ENCODE measurements around the gene DYNLT5.
"Not testable (repeated sequence)": the region's sequence is repeated elsewhere in the genome, so short reads cannot be mapped to it uniquely, and the experiment has no call there.

Gene DYNLT5, protein sequence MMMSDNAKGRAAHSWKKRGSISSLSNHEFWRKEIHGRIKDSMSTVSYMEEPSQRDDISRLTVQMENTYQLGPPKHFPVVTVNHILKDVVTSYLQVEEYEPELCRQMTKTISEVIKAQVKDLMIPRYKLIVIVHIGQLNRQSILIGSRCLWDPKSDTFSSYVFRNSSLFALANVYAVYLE

DNA sequence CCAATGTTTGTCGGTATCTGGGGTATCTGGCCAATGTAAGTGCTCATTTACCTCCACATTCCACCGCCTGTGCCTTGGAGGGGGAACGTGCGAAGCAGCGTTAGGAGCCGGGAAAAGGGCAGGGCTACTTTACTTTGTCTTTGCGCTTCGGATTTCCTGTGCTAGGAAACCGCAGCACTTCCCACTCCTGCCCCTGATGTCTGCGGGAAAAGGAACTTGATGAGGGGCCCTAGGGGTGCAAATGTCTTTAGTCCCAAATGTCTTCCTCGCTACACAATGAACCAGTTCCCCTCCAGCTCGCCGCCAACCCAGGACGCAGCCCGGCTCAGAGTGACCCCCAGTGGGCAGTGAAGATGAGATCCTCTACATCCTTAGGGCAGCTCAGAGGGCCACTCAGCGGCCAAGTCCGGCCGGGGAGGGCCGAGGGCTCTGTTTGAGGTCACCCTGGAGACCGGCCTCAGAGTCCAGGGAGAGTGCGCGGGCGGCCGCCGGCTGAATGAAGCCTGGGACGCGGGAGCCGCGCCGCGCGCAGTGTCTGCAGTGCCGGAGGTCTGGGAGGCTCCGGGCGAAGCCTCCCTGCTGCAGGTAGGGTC lies at the start of gene DYNLT5:
Gene DYNLT5, plus strand, starts transcription at position 460 of the 593 bp plus-strand sequence. CDS start 2,200 bp downstream, outside the sequence.
- no peak for DNase-seq (ENCODE audit: low spot score)

GRCh38 chr1:66704177-66704875 lies 47.9 kb upstream of the DYNLT5 start:
- no peak for DNase-seq (ENCODE audit: low spot score)

DNA sequence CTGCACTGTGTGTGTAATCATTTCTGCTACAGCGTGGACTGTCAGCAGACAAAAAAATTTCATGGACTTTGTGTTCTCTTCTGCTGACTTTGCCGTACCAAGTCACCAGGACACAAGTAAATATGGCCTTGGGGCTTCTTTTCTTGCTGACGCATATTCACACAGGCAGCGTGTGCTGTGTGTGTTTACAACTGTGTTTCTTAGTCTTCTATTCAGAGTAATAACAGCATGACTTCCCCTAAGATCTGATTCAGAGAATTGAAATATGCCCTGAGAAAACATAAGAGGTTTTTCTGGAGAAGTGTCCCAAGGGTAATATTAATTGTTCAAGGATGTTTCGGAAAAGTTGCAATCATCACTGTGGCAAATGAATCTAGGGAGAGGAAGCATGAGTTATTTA lies 47.1 kb upstream of the DYNLT5 start:
- DNase-seq (ENCODE audit: low spot score) = no peak

GRCh38 chr1:66711420-66711819 lies 40.8 kb upstream of the DYNLT5 start:
- DNase-seq (ENCODE audit: low spot score) = no peak

- no peak for DNase-seq (ENCODE audit: low spot score)
Observed at GRCh38 chr1:66712839-66713238, 39.4 kb upstream of the DYNLT5 start.

DNA sequence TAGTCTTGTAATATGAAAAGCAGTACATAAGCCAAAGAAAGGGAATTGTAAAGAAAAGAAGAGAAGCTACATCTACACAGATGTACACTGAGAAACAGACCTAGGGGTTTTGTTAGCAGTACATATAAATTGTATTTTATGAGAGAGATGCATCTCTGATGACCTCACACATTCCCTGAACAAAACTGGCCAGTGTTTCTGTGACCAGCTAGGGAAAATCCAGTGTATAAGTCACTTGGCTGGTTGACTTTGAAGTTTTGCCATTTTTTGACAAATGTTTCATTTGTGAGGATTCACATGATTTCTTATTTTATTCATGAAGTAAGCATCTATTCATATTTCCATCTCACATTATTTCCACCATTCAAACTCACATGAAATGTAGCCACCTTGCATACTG lies 28.3 kb upstream of the DYNLT5 start:
- no peak for DNase-seq (ENCODE audit: low spot score)

DNA sequence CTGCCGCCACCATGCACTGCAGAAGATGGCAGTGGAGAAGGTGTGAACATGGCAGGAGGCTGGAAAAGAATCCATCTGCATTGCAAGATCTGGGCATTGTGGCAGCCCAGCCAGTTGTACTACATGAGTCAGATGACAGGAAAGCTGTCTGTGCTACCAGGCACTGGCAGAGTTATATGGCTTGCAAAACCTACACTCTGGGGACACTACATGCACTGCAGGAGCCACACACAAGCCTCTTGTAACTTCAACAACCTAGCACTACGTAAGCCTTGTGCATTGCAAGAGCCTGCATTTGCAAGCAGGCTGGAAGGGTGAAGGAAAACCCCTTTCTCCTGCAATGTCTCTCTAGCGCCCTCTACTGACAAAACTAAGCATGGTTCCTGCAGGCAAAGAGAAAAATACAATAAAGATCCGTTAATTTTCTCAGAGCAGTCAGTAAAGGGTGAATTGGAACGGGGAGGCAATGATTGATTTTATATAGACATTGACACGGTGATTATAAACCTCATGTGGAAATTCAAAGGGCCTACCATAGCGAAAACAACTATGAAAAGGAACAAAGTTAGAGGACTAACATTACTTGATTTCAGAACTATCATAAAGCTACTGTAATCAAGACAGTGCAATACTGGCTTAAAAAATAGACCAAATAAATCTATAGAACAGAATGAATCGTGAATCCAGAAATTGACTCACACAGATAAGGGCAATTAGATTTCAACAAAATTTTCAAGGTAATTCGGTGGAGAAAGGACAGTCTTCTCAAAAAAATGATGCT lies 26.2 kb upstream of the DYNLT5 start:
- peak; percentile 68 for DNase-seq (ENCODE audit: low spot score)

DNA sequence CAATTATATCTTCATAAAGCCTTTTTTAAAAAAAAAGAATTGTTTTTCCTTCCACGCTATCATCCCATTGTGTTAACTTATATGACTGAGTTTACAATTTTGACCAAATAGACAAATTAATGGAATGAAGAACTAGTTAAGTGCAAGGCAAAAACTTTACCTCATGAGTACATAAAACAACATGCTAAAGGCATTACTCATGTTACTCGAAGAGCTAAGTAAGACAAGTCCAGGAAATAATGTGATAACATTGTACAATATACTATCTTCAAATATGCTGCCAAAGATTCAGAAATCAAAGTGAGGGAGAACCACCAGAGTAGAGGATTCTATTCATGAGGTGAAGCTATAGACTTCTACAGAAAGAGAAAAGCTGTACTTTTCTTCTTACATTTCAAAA lies 24.2 kb upstream of the DYNLT5 start:
- DNase-seq (ENCODE audit: low spot score) = no peak

DNA sequence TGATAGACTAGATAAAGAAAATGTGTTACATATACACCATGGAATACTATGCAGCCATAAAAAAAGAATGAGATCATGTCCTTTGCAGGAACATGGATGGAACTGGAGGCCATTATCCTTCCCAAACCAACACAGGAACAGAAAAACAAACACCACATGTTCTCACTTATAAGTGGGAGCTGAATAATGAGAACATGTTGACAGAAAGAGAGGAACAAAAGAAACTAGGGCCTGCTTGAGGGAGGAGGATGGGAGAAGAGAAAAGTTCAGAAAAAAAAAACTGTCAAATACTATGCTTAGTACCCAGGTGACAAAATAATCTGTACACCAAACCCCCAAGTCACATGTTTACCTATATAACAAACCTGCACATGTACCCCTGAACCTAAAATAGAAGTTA lies 23.5 kb upstream of the DYNLT5 start:
- DNase-seq (ENCODE audit: low spot score) = not testable (repeated sequence)

- DNase-seq (ENCODE audit: low spot score) = no peak
Observed at GRCh38 chr1:66729119-66729518, 23.1 kb upstream of the DYNLT5 start.

GRCh38 chr1:66729523-66729922 lies 22.7 kb upstream of the DYNLT5 start:
- DNase-seq (ENCODE audit: low spot score) = no peak

DNA sequence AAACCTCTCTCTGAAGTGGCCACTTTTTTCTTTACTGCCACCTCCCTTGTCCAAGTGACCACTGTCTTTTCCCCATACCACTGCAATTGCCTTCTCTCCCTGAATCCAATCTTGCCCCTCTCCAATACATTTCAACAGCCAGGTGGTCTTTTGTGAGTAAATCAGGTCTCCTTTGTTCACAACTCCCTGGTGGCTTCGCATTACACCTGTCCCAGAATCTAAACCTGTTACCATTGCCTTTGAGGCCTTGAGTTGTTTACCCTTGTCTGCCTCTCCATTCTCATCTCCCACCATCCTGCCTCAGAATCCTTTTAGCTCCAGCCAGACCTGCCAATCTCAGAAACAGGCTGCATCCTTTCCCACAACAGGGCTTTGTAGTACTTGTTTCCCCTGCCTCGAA lies 21.8 kb upstream of the DYNLT5 start:
- DNase-seq (ENCODE audit: low spot score) = no peak

- DNase-seq (ENCODE audit: low spot score) = no peak
Observed at GRCh38 chr1:66731170-66731865, 20.9 kb upstream of the DYNLT5 start.

DNA sequence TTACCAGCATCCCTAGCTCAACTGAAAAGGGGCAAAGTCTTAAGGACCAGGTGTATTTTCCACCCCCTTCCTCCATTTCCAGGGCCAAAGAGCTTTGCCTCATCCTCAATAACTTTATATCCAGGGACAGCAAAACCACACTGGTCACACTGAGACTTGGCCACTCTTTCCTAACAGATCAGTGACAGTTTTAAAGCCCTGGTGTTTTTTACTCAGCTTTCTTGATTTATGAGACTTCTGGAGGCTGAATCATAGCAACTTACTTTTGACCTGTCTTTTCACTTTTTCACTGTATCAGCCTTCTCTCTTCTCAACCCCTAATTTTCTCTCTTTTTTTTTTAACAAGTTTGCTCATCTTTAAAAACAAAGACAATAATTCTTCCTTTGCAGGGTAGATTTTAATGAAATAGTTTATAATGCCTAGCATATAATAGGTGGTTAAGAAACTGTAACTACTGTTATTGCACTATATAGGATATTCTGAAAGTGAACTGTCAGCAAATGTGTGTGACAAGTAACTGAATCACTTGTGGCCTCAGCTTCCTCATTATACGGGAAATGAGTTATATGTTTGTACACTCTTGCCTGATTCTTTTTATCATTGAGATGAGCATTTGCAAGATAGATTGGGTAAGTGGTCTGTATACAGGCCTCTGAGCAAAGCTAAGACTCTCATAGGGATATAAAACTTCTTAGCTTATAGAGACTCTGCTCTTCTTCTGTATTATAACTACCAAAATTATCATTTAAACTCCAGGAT lies 19.7 kb upstream of the DYNLT5 start:
- DNase-seq (ENCODE audit: low spot score) = no peak

- no peak for DNase-seq (ENCODE audit: low spot score)
Observed at GRCh38 chr1:66733348-66734017, 18.8 kb upstream of the DYNLT5 start.

GRCh38 chr1:66734531-66734930 lies 17.7 kb upstream of the DYNLT5 start:
- not testable (repeated sequence) for DNase-seq (ENCODE audit: low spot score)

GRCh38 chr1:66737836-66738235 lies 14.4 kb upstream of the DYNLT5 start:
- no peak for DNase-seq (ENCODE audit: low spot score)

DNA sequence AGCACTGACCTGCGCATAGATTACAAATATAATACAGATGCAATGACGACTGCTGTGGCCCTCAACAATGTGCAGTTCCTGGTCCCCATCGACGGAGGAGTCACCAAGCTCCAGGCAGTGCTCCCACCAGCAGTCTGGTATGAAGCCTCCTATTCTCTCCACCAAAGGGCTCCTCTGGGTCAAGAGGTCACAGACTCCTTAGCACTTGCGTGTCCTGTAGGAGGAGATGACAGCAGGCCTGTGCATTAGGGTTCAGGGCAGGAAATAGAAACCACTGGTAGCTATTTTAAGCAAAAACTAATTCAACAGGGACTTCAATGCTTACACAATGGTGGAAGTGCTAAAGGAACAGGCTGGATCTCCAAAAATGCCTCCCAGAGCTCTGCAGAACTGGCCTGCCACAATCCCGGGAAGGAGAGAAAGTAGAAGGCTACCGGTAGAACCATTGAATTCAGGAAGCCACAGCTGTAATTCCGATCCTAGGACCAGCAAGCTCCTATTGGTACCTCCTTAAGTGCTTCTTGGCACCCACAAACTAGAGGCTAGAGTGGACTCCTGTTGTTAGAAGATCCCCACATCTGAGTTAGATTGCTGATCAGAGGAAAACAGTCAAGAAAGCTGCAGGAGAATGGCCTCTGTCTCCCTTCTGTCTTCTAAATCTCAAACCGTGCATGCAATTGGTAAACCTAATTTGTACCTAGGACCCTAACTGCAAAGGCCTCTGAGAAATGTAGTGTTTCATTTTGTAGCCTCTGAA lies 12.7 kb upstream of the DYNLT5 start:
- no peak for DNase-seq (ENCODE audit: low spot score)

DNA sequence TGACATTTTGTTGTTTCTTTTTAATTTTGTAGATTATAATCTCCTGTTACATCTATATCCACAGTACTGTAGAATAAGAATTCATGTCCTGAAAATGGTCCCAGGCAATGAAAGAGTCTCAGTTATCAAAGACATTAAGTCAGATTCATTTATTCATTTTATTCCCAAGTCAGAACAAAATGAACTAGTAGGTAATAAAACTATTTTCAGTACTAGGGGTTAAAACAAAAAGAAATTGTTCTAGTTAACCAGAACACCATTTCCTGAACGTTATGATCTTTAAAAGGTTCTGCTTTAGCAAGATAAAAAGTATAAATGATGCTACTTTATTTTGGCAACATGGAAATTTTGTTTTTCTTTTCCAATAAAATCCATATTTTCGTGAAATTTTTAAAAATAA lies 6.8 kb upstream of the DYNLT5 start:
- no peak for DNase-seq (ENCODE audit: low spot score)

DNA sequence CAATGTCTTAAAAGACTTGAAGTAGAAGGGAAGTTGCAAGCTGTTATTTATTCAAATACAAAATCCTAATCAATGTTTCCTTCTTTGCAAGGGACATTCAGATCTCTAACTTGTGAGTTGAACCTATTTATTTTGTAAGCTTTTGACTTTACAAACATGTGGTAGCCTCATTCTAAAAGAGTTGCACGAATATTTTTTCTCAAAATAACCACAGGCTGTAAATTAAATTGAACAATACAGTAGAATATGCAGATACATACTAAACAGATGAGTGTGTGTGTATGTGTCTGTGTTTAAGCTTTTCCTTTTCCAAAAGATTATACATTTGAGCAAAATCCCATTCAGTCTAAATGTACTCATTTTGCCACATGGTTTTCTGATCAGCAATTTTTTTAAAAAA lies 4.8 kb upstream of the DYNLT5 start:
- no peak for DNase-seq (ENCODE audit: low spot score)

All from CD4-positive, alpha-beta T cell treated with Interleukin-2 at 100 ng/mL for 4 hours (primary cell).